NCI-H187 treated with DMSO at 0.1 percent for 48 hours (cell line): ENCODE data around the gene CTIF.

Source experiments
- DNase-seq: peaks from one replicate; lab custom pipeline; 2025; lab: John Stamatoyannopoulos, UW

CTIF gene

GRCh38 chr18:48621815-48622555 lies 83.2 kb downstream of the CTIF start:
- DNase-seq, result no peak

- DNase-seq, result no peak
These were observed 84.1 kb downstream of the CTIF start for GRCh38 chr18:48622911-48623431.

GRCh38 chr18:48623468-48624235 lies 84.8 kb downstream of the CTIF start:
- no peak for DNase-seq

- no peak for DNase-seq
These were observed 86.0 kb downstream of the CTIF start for GRCh38 chr18:48624856-48625255.

GRCh38 chr18:48627216-48627615 lies 88.4 kb downstream of the CTIF start:
- DNase-seq, result no peak

- DNase-seq, result no peak
These were observed 91.0 kb downstream of the CTIF start for GRCh38 chr18:48629730-48630324.

- DNase-seq, result no peak
These were observed 93.0 kb downstream of the CTIF start for GRCh38 chr18:48631851-48632250.

GRCh38 chr18:48632676-48633257 lies 93.9 kb downstream of the CTIF start:
- no peak for DNase-seq

- no peak for DNase-seq
These were observed 95.7 kb downstream of the CTIF start for GRCh38 chr18:48634491-48634890.

- DNase-seq, result no peak
These were observed 96.1 kb downstream of the CTIF start for GRCh38 chr18:48634975-48635374.

GRCh38 chr18:48635806-48636205 lies 97.0 kb downstream of the CTIF start:
- DNase-seq, result no peak

GRCh38 chr18:48636436-48636835 lies 97.6 kb downstream of the CTIF start:
- DNase-seq, result no peak

- no peak for DNase-seq
These were observed 98.5 kb downstream of the CTIF start for GRCh38 chr18:48637081-48637990.

GRCh38 chr18:48638451-48638850 lies 99.6 kb downstream of the CTIF start:
- no peak for DNase-seq

GRCh38 chr18:48638896-48639771 lies 100.3 kb downstream of the CTIF start:
- DNase-seq, result no peak

- DNase-seq, result no peak
These were observed 101.1 kb downstream of the CTIF start for GRCh38 chr18:48639772-48640432.

- no peak for DNase-seq
These were observed 101.9 kb downstream of the CTIF start for GRCh38 chr18:48640566-48641270.

GRCh38 chr18:48641981-48642380 lies 103.2 kb downstream of the CTIF start:
- DNase-seq, result no peak

GRCh38 chr18:48642503-48642902 lies 103.7 kb downstream of the CTIF start:
- DNase-seq, result no peak
